ENCODE results near the gene TMC6. TPM values are rescaled to one million over a fixed set of nuclear protein-coding genes. Genes with fewer than 3 reads are reported as not detected.

Gene TMC6
- total RNA-seq, 1 experiment from 2014 or later, result 58.0 TPM

DNA sequence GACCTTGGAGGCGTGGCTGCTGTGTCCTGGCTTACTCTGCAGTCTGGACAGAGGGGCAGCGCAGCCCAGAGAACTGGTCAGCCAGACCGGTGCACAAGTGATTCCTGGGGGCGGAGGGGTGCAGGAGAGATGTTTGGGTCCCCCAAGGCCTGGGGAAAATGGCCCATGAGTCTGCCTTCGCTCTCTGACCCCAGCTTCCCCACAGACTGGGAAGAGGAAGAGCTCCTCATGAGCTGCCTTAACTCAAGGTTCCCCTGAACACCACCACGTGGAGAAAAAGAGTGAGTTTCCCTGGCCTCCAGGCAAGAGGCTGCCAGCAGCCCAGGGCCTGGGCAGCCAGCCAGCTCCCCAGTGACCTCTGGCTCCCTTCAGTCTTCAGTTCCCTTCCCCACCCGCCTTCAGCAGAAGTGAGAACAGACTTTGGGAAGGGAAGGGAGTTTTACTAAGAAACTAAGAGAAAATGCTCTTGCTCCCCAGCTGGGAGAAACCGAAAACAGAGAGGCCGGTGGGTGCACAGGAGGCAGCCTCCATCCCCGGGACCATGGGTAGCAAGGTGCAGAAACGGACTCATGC lies 15.7 kb upstream of the TMC6 start:
- peaks cover 39% of the 10 kb centered on the region for H3K4me1 ChIP-seq (ENCODE audit: control insufficient read depth, insufficient read depth, low read length)
- H3K27me3 ChIP-seq (ENCODE audit: control insufficient read depth, insufficient read depth, low read length), result no peaks in the 10 kb centered on the region
- H3K27ac ChIP-seq (ENCODE audit: low read length), result peak overlapping the region; percentile 76
- in situ Hi-C loops (cut with HindIII; ENCODE audit: low pct_unique_long_range_greater_than_20kb, low sequenced_read_pairs), result no loop called here
- no peaks in the 10 kb centered on the region for H3K9me3 ChIP-seq (ENCODE audit: control insufficient read depth, insufficient read depth, low read depth, low read length)
- peak; percentile 12; the same call in 1 of the 2 replicates for ATAC-seq
- ChIA-PET POLR2A (interaction anchor here (0.5 to 1.1 kb wide), 3 partner anchors 20 to 1019 kb away, joined by 3 to 8 read pairs (median 3); no protein-coding TSS in a partner anchor), CTCF (no interaction called here)
- intact Hi-C loops (cut with micrococcal nuclease; ENCODE audit: unreplicated experiment), result no loop called here
- no peaks in the 10 kb centered on the region for H3K36me3 ChIP-seq (ENCODE audit: control insufficient read depth, insufficient read depth, low read length)
- DNase-seq (ENCODE audit: low read depth, low spot score), result no peak
- H3K4me3 ChIP-seq (ENCODE audit: low read depth in 2 of 2, low read length in 2 of 2), result no peak overlapping the region
- TF ChIP-seq CTCF (IDR thresholded peaks at IDR 0.05), result no peak
- TF ChIP-seq TCF7L2 (IDR thresholded peaks at IDR 0.05; ENCODE audit: low read depth, low read length), result no peak
- TF ChIP-seq, protein P1, sequence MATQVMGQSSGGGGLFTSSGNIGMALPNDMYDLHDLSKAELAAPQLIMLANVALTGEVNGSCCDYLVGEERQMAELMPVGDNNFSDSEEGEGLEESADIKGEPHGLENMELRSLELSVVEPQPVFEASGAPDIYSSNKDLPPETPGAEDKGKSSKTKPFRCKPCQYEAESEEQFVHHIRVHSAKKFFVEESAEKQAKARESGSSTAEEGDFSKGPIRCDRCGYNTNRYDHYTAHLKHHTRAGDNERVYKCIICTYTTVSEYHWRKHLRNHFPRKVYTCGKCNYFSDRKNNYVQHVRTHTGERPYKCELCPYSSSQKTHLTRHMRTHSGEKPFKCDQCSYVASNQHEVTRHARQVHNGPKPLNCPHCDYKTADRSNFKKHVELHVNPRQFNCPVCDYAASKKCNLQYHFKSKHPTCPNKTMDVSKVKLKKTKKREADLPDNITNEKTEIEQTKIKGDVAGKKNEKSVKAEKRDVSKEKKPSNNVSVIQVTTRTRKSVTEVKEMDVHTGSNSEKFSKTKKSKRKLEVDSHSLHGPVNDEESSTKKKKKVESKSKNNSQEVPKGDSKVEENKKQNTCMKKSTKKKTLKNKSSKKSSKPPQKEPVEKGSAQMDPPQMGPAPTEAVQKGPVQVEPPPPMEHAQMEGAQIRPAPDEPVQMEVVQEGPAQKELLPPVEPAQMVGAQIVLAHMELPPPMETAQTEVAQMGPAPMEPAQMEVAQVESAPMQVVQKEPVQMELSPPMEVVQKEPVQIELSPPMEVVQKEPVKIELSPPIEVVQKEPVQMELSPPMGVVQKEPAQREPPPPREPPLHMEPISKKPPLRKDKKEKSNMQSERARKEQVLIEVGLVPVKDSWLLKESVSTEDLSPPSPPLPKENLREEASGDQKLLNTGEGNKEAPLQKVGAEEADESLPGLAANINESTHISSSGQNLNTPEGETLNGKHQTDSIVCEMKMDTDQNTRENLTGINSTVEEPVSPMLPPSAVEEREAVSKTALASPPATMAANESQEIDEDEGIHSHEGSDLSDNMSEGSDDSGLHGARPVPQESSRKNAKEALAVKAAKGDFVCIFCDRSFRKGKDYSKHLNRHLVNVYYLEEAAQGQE (IDR thresholded peaks at IDR 0.05; ENCODE audit: insufficient read depth in 1 of 2, low read depth in 2 of 2, low read length in 1 of 2), result no peak
- peak; percentile 33; the same call in 1 of the 2 replicates for TF ChIP-seq POLR2AphosphoS5 (IDR thresholded peaks at IDR 0.05; ENCODE audit: low read depth, low read length)
- no peak for TF ChIP-seq SIN3A (IDR thresholded peaks at IDR 0.05; ENCODE audit: borderline replicate concordance, insufficient read depth, low read depth, low read length)
- no TSS peak for BruUV-seq (replicated peaks)

GRCh38 chr17:78143214-78144146 lies 14.9 kb upstream of the TMC6 start:
- in situ Hi-C loops (cut with HindIII; ENCODE audit: low pct_unique_long_range_greater_than_20kb, low sequenced_read_pairs), result no loop called here
- Histone ChIP-seq H3K4me3 (ENCODE audit: low read depth in 2 of 2, low read length in 2 of 2) (no peak overlapping the region), H3K9me3 (ENCODE audit: control insufficient read depth, insufficient read depth, low read depth, low read length) (no peaks in the 10 kb centered on the region), H3K4me1 (ENCODE audit: control insufficient read depth, insufficient read depth, low read length) (peaks cover 39% of the 10 kb centered on the region), H3K27me3 (ENCODE audit: control insufficient read depth, insufficient read depth, low read length) (no peaks in the 10 kb centered on the region), H3K36me3 (ENCODE audit: control insufficient read depth, insufficient read depth, low read length) (no peaks in the 10 kb centered on the region), H3K27ac (ENCODE audit: low read length) (peak overlapping the region; percentile 76)
- no peak for ATAC-seq
- no TSS peak for BruUV-seq (replicated peaks)
- no peak for DNase-seq (ENCODE audit: low read depth, low spot score)
- TF ChIP-seq SIN3A (IDR thresholded peaks at IDR 0.05; ENCODE audit: borderline replicate concordance, insufficient read depth, low read depth, low read length), result no peak
- no peak for TF ChIP-seq TCF7L2 (IDR thresholded peaks at IDR 0.05; ENCODE audit: low read depth, low read length)
- TF ChIP-seq POLR2AphosphoS5 (IDR thresholded peaks at IDR 0.05; ENCODE audit: low read depth, low read length), result no peak
- TF ChIP-seq, protein P1 (IDR thresholded peaks at IDR 0.05; ENCODE audit: insufficient read depth in 1 of 2, low read depth in 2 of 2, low read length in 1 of 2), result no peak
- TF ChIP-seq CTCF (IDR thresholded peaks at IDR 0.05), result no peak
- ChIA-PET CTCF (interaction anchor here (1.2 kb wide), 1 partner anchor 59 kb away, joined by 3 read pairs; no protein-coding TSS in a partner anchor), POLR2A (interaction anchor here (0.5 to 1.2 kb wide), 3 partner anchors 21 to 139 kb away, joined by 3 read pairs; no protein-coding TSS in a partner anchor)
- intact Hi-C loops (cut with micrococcal nuclease; ENCODE audit: unreplicated experiment), result no loop called here
